Panc1 (cell line): Measurements from ENCODE around the gene ZNF680. TPM values are rescaled to one million over a fixed set of nuclear protein-coding genes. Genes with fewer than 3 reads are reported as not detected.

Experiments used
- ATAC-seq: fragments of 200-7000 bp; cut with Tn5 transposase; 2 replicates; pipeline ENCODE4 v1.9.1; 2020; ENCODE audit warnings: mild to moderate bottlenecking, moderate library complexity
- BruUV-seq: library from RNA; stranded (reverse); fragments of 400-500 nt; replicated peaks from 2 replicates; lab custom pipeline; 2021; lab: Mats Ljungman, UMichigan
- CTCF ChIA-PET: fragments of 300-600 bp; sonication (Branson Sonifier 250); formaldehyde crosslinking; loops from one replicate; lab custom pipeline; 2022; ENCODE audit warnings: antibody characterized with exemption; lab: Charles Lee
- POLR2A ChIA-PET: fragments of 300-600 bp; sonication (Branson Sonifier 250); formaldehyde crosslinking; loops from one replicate; lab custom pipeline; 2022; ENCODE audit warnings: antibody characterized with exemption; lab: Charles Lee
- DNase-seq: peaks from one replicate; pipeline ENCODE4 v3.0.0-alpha.2; 2010; ENCODE audit warnings: low read depth, low spot score
- H3K27ac ChIP-seq: 2 replicates; pipeline ENCODE4 v1.5.1; 2011; ENCODE audit warnings: mild to moderate bottlenecking, low read length, inconsistent platforms
- H3K27me3 ChIP-seq: fragments of 200-500 bp; sonication (Bioruptor generic); 2 replicates; pipeline ENCODE4 v1.6.0; 2014; ENCODE audit warnings: low read length, inconsistent platforms; ENCODE audit not compliant: control insufficient read depth, insufficient read depth
- H3K36me3 ChIP-seq: fragments of 200-500 bp; sonication (Bioruptor generic); 2 replicates; pipeline ENCODE4 v1.5.1; 2014; ENCODE audit warnings: inconsistent platforms, mild to moderate bottlenecking, low read length, moderate library complexity; ENCODE audit not compliant: control insufficient read depth, insufficient read depth
- H3K4me1 ChIP-seq: 2 replicates; pipeline ENCODE4 v1.5.1; 2011; ENCODE audit warnings: inconsistent platforms, mild to moderate bottlenecking, low read length, moderate library complexity; ENCODE audit not compliant: control insufficient read depth, insufficient read depth
- H3K4me3 ChIP-seq, 2 experiments: 2 replicates each; pipeline ENCODE4 v1.5.1; 2011 to 2012; ENCODE audit warnings: low read depth in 2 of 2, low read length in 2 of 2, mild to moderate bottlenecking in 2 of 2, inconsistent platforms in 1 of 2, moderate library complexity in 1 of 2
- H3K9me3 ChIP-seq: fragments of 200-500 bp; sonication (Bioruptor generic); 2 replicates; pipeline ENCODE4 v1.5.1; 2014; ENCODE audit warnings: low read depth, mild to moderate bottlenecking, inconsistent platforms, low read length, moderate library complexity; ENCODE audit not compliant: control insufficient read depth, insufficient read depth
- CTCF ChIP-seq: fragments of 450-650 bp; IDR thresholded peaks from 2 replicates; pipeline ENCODE4 v1.5.1; 2017; ENCODE audit warnings: mild to moderate bottlenecking
- POLR2AphosphoS5 ChIP-seq: IDR thresholded peaks from 2 replicates; pipeline ENCODE4 v1.6.1; 2012; ENCODE audit warnings: mild to moderate bottlenecking, low read depth, low read length, moderate library complexity
- REST ChIP-seq, 2 experiments: IDR thresholded peaks; 2 replicates each; pipeline ENCODE4 v1.6.1; 2011 to 2012; ENCODE audit warnings: low read depth in 2 of 2, control low read depth in 1 of 2, low read length in 1 of 2, mild to moderate bottlenecking in 1 of 2, moderate library complexity in 1 of 2; ENCODE audit not compliant: insufficient read depth in 1 of 2
- SIN3A ChIP-seq: IDR thresholded peaks from 2 replicates; pipeline ENCODE4 v1.6.1; 2012; ENCODE audit warnings: low read depth, mild to moderate bottlenecking, low read length, moderate library complexity, borderline replicate concordance; ENCODE audit not compliant: insufficient read depth
- TCF7L2 ChIP-seq: IDR thresholded peaks from 2 replicates; pipeline ENCODE4 v1.6.1; 2011; ENCODE audit warnings: mild to moderate bottlenecking, low read depth, low read length, inconsistent platforms
- in situ Hi-C: cut with HindIII; loops from 2 replicates; pipeline ENCODE4 v1.10.0; 2016; ENCODE audit warnings: low sequenced_read_pairs, low pct_unique_long_range_greater_than_20kb
- intact Hi-C: fragments of 100-400 bp; cut with micrococcal nuclease; formaldehyde crosslinking; loops from one replicate; pipeline ENCODE4 v1.10.0; 2022; ENCODE audit not compliant: unreplicated experiment
- total RNA-seq: library from RNA; stranded (reverse); gene quantifications from one replicate; pipeline ENCODE4 v1.2.1, GENCODE V29; 2021; ENCODE audit not compliant: unreplicated experiment

The ZNF680 gene
- total RNA-seq, 1 experiment from 2014 or later: 21.3 TPM

GRCh38 chr7:64581926-64582894 is 19.3 kb upstream of the ZNF680 start:
- in situ Hi-C loops: no loop called here
- Histone ChIP-seq H3K9me3 (no peaks in the 10 kb centered on the region), H3K4me1 (no peaks in the 10 kb centered on the region), H3K27me3 (no peaks in the 10 kb centered on the region), H3K27ac (peak overlapping the region; percentile 46), H3K36me3 (no peaks in the 10 kb centered on the region), H3K4me3 (peak overlapping the region; percentile 27 to 52)
- TF ChIP-seq SIN3A (no peak), REST (IDR thresholded peaks at IDR 0.05; ENCODE audit: insufficient read depth in 1 of 2, low read depth in 2 of 2, low read length in 1 of 2) (no peak), CTCF (no peak), POLR2AphosphoS5 (no peak), TCF7L2 (no peak)
- intact Hi-C loops: no loop called here
- DNase-seq (no peak), ATAC-seq (peak; percentile 80)
- ChIA-PET CTCF (no interaction called here), POLR2A (interaction anchor here (1.1 kb wide), 1 partner anchor 19 kb away, joined by 3 read pairs; no protein-coding TSS in a partner anchor)
- no TSS peak for BruUV-seq

GRCh38 chr7:64581391-64581790 is 18.5 kb upstream of the ZNF680 start:
- ATAC-seq: no peak
- no TSS peak for BruUV-seq
- intact Hi-C loops: no loop called here
- Histone ChIP-seq H3K9me3 (no peaks in the 10 kb centered on the region), H3K27ac (no peak overlapping the region), H3K4me3 (no peak overlapping the region), H3K36me3 (no peaks in the 10 kb centered on the region), H3K27me3 (no peaks in the 10 kb centered on the region), H3K4me1 (no peaks in the 10 kb centered on the region)
- DNase-seq: no peak
- ChIA-PET CTCF (no interaction called here), POLR2A (interaction anchor here (0.7 to 1.1 kb wide), 2 partner anchors 18 to 19 kb away, joined by 3 read pairs; no protein-coding TSS in a partner anchor)
- TF ChIP-seq POLR2AphosphoS5: no peak
- TF ChIP-seq SIN3A: no peak
- TF ChIP-seq TCF7L2: no peak
- no peak for TF ChIP-seq REST (IDR thresholded peaks at IDR 0.05; ENCODE audit: insufficient read depth in 1 of 2, low read depth in 2 of 2, low read length in 1 of 2)
- no peak for TF ChIP-seq CTCF
- in situ Hi-C loops: no loop called here
